ENCODE results near the gene COG6. TPM values are rescaled to one million over a fixed set of nuclear protein-coding genes. Genes with fewer than 3 reads are reported as not detected.

Gene COG6
- total and polyA plus RNA-seq, 2 of the 8 experiments (the other 6 are each of a cell fraction or from before 2014, with no cell fraction given), result 8.8 to 22.3 TPM

- Histone ChIP-seq H3K27me3 (replicated peaks in 1 of 4; ENCODE audit: control insufficient read depth in 3 of 4, extremely low read depth in 1 of 4, insufficient read depth in 3 of 4, low read length in 3 of 4) (no peaks in the 10 kb centered on the region), H3K9me3 (ENCODE audit: insufficient read depth in 2 of 2, low read depth in 1 of 2, low read length in 1 of 2) (no peaks in the 10 kb centered on the region), H2AK5ac (ENCODE audit: low read depth, low read length) (no peak overlapping the region), H3K56ac (replicated peaks; ENCODE audit: insufficient read length, low read depth, low read length) (no peak overlapping the region), H2AFZ (ENCODE audit: low read length) (no peak overlapping the region), H2BK20ac (ENCODE audit: low read length) (no peak overlapping the region), H4K5ac (ENCODE audit: insufficient read length, low read depth, low read length) (no peak overlapping the region), H3K4me1 (replicated peaks in 1 of 4; ENCODE audit: control insufficient read depth in 3 of 4, insufficient read depth in 4 of 4, low read length in 3 of 4) (no peaks in the 10 kb centered on the region), H3K79me1 (ENCODE audit: low read depth, low read length) (no peaks in the 10 kb centered on the region), H3K18ac (ENCODE audit: extremely low read depth, low read length) (no peak overlapping the region), H3K14ac (ENCODE audit: insufficient read length) (no peak overlapping the region), H3K23ac (ENCODE audit: insufficient read length) (no peak overlapping the region), H2BK5ac (ENCODE audit: low read depth, low read length) (no peak overlapping the region), H2BK120ac (replicated peaks; ENCODE audit: low read depth, low read length) (no peak overlapping the region), H3K27ac (ENCODE audit: low read depth, low read length) (no peak overlapping the region), H2BK12ac (ENCODE audit: low read depth, low read length) (no peak overlapping the region), H3K23me2 (ENCODE audit: low read depth, low read length) (no peaks in the 10 kb centered on the region), H3K4me3 (ENCODE audit: extremely low read depth in 1 of 4, insufficient read depth in 2 of 4, low read depth in 3 of 4, low read length in 4 of 4) (no peak overlapping the region), H4K91ac (replicated peaks; ENCODE audit: insufficient read length, low read length) (no peak overlapping the region), H3K36me3 (ENCODE audit: control insufficient read depth in 2 of 4, insufficient read depth in 4 of 4, low read length in 3 of 4) (no peaks in the 10 kb centered on the region), H3K9ac (replicated peaks in 1 of 4; ENCODE audit: extremely low read depth in 1 of 4, low read depth in 3 of 4, low read length in 3 of 4) (no peak overlapping the region), H2BK15ac (ENCODE audit: low read length) (no peak overlapping the region), H3K79me2 (ENCODE audit: control insufficient read depth in 1 of 2, insufficient read depth in 2 of 2, low read length in 2 of 2) (no peaks in the 10 kb centered on the region), H3K4ac (replicated peaks; ENCODE audit: insufficient read length, low read depth, low read length) (no peak overlapping the region), H4K20me1 (replicated peaks in 1 of 2; ENCODE audit: control insufficient read depth in 1 of 2, insufficient read depth in 2 of 2, low read length in 2 of 2) (no peaks in the 10 kb centered on the region), H3K4me2 (ENCODE audit: insufficient read depth in 1 of 2, low read depth in 2 of 2, low read length in 2 of 2) (no peak overlapping the region), H4K8ac (ENCODE audit: extremely low read depth, insufficient read depth, low read length) (no peak overlapping the region)
- DNase-seq (ENCODE audit: low read depth in 1 of 2, low spot score in 2 of 2) (no peak), FAIRE-seq (no peak)
- 86% methylated on average over 1 of the region's 1 CpG; no CpG with 5 or more reads in 1 of the 2 experiments for WGBS, 2 experiments (ENCODE audit: extremely low coverage in 1 of 2, insufficient coverage in 1 of 2, insufficient read length in 1 of 2, insufficient replicate concordance in 2 of 2, low coverage in 1 of 2, low lambda C conversion rate in 2 of 2, missing lambda C conversion rate in 1 of 2)
- ChIA-PET CTCF (ENCODE audit: partially characterized antibody) (interaction anchor here (0.6 to 3.5 kb wide), 10 partner anchors 31 to 396 kb away, joined by 3 to 19 read pairs (median 3); no protein-coding TSS in a partner anchor), POLR2A (ENCODE audit: partially characterized antibody) (no interaction called here)
- TF ChIP-seq CHD1 (IDR thresholded peaks at IDR 0.05; ENCODE audit: low read depth, low read length) (no peak), RXRA (IDR thresholded peaks at IDR 0.05; ENCODE audit: insufficient read depth, low read depth, low read length) (no peak), ATF2 (IDR thresholded peaks at IDR 0.05; ENCODE audit: low read length) (no peak), ATF3 (IDR thresholded peaks at IDR 0.05; ENCODE audit: insufficient read depth, low read depth, low read length) (no peak), ASH2L (IDR thresholded peaks at IDR 0.05; ENCODE audit: low read length) (no peak), TAF7 (optimal IDR thresholded peaks at IDR 0.05; ENCODE audit: borderline replicate concordance, low read depth, low read length) (no peak), TEAD4 (IDR thresholded peaks at IDR 0.05; ENCODE audit: low read depth, low read length) (no peak), POLR2AphosphoS5 (IDR thresholded peaks at IDR 0.05; ENCODE audit: low read depth, low read length) (no peak), RNF2 (IDR thresholded peaks at IDR 0.05; ENCODE audit: borderline replicate concordance, low read depth, low read length, missing control alignments, poor library complexity, severe bottlenecking) (no peak), NANOG (IDR thresholded peaks at IDR 0.05; ENCODE audit: insufficient read depth, low read depth, low read length, poor library complexity, severe bottlenecking) (no peak), SIN3A (conservative IDR thresholded peaks at IDR 0.05 in 1 of 2, IDR thresholded peaks at IDR 0.05 in 1 of 2; ENCODE audit: low read depth in 1 of 2, low read length in 2 of 2) (no peak)
These were observed 121.6 kb downstream of the COG6 start for GRCh38 chr13:39777021-39777420.
